GM21825 (cell line): ENCODE measurements around the gene PSMD14.

Experiments
- ATAC-seq: cut with Tn5 transposase; IDR thresholded peaks from one replicate; pipeline ENCODE4 v1.9.1; 2021; ENCODE audit warnings: mild to moderate bottlenecking, moderate library complexity; ENCODE audit not compliant: unreplicated experiment

Gene PSMD14

DNA sequence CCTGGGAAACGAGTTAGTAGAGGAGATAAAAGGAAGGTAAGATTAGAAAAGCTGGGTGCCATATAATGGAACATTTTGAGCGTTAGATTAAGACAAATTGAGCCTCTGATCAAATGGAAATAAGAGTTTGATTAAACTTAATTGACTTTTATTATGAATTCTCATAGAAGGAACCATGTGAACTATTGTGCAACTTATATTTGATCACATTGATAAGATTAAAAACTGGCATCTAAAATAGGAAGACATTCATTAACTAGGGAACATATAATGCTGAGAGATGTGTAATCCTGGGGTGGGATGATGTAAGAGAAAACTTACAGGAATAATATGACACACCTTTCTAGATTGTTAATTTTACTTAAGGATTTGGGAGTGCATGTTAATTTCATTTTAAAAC lies 130.4 kb downstream of the PSMD14 start:
- no peak for ATAC-seq

DNA sequence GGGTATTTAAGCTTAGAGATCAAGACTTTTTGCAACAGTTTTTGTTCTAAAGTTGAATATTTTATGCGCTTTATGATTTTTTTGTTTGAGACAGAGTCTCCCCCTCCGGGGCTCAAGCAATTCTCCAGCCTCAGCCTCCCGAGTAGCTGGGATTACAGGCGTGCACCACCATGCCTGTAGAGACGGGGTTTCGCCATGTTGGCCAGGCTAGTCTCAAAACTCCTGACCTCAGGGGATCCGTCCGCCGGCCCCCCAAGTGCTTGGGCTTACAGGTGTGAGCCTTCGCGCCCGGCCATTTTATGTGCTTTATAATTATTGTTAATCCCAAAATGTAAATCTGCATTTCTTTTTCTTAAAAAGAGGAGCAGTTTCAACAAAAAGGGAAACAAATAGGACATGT lies 136.9 kb downstream of the PSMD14 start:
- ATAC-seq: no peak

DNA sequence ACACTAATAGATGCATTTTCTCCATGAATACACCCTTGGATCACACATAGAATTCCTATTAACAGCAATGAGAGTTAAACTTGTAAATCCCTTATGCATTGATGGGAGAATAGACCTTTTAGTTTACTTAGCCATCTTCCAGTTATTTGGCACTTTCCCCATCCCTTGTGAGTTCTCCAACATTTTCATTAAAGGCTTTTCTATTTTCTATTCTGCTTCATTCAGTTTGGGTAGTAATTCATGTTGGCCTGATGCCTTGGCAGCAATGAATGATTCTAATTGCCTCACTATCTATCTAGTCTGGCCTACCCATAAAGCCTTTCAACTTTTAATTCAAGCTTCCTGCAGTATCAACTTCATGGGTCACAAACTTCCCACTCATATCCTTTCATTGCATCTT lies 140.2 kb downstream of the PSMD14 start:
- no peak for ATAC-seq
